ENCODE measurements around the gene KMT2C.

Gene KMT2C

DNA sequence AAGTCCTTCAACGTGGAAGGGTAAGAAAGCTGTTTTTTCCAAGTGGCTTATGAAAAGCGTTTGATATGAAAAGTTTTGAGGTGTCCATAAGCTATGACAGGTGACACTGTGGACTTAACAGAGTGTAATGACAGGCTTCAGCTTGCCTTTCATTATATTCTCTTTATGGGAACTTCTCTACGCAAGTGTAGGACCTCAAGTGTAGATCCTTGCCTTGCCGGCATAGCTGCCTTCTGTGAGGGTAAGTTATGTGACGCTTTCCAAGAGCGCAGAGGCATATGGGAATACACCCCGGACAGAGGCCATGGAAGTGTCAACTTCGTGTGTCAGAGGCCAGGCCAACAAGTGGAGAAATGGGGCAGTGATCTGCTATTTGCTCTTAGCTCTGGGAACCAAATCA, 318.4 kb downstream of the KMT2C start:
- no peak for TF ChIP-seq RAD21 (IDR thresholded peaks at IDR 0.05; ENCODE audit: low read depth)
- TF ChIP-seq FOXM1 (IDR thresholded peaks at IDR 0.05; ENCODE audit: borderline replicate concordance, low read depth): no peak
- TF ChIP-seq TAF1 (IDR thresholded peaks at IDR 0.05; ENCODE audit: low read depth): no peak
- TF ChIP-seq, protein P1, sequence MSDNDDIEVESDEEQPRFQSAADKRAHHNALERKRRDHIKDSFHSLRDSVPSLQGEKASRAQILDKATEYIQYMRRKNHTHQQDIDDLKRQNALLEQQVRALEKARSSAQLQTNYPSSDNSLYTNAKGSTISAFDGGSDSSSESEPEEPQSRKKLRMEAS (IDR thresholded peaks at IDR 0.05): no peak
- TF ChIP-seq EP300 (IDR thresholded peaks at IDR 0.05; ENCODE audit: borderline replicate concordance): no peak
- TF ChIP-seq TCF12 (IDR thresholded peaks at IDR 0.05; ENCODE audit: low read depth): no peak
- no peak for TF ChIP-seq ZBTB7A (IDR thresholded peaks at IDR 0.05; ENCODE audit: low read depth)
- TF ChIP-seq CREB1 (IDR thresholded peaks at IDR 0.05; ENCODE audit: low read depth): no peak
- no peak for TF ChIP-seq NFIC (IDR thresholded peaks at IDR 0.05)
- TF ChIP-seq CEBPB (IDR thresholded peaks at IDR 0.05): no peak
- no peak for TF ChIP-seq EGR1 (IDR thresholded peaks at IDR 0.05)
- no peak for TF ChIP-seq TEAD4 (IDR thresholded peaks at IDR 0.05)

DNA sequence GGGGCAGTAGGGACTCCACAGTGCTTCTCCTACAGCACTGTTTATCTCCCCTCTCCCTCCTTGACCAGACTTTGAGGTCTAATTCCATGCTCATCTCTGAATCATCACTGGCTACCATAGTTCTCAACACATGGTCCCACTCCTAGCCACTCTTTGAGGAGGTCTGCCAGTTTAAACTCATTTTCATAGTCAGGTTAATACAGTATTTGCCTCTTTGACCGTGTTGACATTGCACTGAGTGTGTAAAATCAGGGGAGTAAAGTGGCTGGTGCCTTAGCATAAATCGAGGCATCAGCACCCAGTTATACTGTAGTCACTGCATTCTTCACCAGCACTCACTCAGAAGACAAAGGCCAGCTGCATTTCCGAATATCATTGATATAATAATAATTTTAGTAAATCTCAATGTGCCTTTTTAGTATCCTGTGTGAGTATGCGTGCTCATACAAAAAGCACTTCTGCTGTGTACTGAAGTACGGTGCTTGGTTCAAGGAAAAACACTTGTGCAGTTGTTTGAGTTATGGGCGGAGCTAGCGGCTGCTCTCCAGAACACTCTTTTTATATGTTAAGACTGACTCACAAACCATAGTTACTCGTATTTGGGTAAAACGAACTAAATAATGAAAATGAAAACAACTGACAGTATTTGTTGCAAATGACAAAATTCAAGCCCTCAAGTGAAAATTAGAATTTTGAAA, 320.6 kb downstream of the KMT2C start:
- TF ChIP-seq TEAD4 (IDR thresholded peaks at IDR 0.05) (no peak), RAD21 (IDR thresholded peaks at IDR 0.05; ENCODE audit: low read depth) (no peak), FOXM1 (IDR thresholded peaks at IDR 0.05; ENCODE audit: borderline replicate concordance, low read depth) (no peak), ZBTB7A (IDR thresholded peaks at IDR 0.05; ENCODE audit: low read depth) (no peak), TAF1 (IDR thresholded peaks at IDR 0.05; ENCODE audit: low read depth) (no peak), EP300 (IDR thresholded peaks at IDR 0.05; ENCODE audit: borderline replicate concordance) (no peak), NFIC (IDR thresholded peaks at IDR 0.05) (no peak), YY1 (IDR thresholded peaks at IDR 0.05; ENCODE audit: low read depth) (no peak), TCF12 (IDR thresholded peaks at IDR 0.05; ENCODE audit: low read depth) (no peak), EGR1 (IDR thresholded peaks at IDR 0.05) (no peak), CREB1 (IDR thresholded peaks at IDR 0.05; ENCODE audit: low read depth) (no peak), CEBPB (IDR thresholded peaks at IDR 0.05) (no peak)
- TF ChIP-seq, protein P2, sequence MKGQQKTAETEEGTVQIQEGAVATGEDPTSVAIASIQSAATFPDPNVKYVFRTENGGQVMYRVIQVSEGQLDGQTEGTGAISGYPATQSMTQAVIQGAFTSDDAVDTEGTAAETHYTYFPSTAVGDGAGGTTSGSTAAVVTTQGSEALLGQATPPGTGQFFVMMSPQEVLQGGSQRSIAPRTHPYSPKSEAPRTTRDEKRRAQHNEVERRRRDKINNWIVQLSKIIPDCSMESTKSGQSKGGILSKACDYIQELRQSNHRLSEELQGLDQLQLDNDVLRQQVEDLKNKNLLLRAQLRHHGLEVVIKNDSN (IDR thresholded peaks at IDR 0.05): no peak
- TF ChIP-seq, protein P1 (IDR thresholded peaks at IDR 0.05): no peak
- TF ChIP-seq, protein P3, sequence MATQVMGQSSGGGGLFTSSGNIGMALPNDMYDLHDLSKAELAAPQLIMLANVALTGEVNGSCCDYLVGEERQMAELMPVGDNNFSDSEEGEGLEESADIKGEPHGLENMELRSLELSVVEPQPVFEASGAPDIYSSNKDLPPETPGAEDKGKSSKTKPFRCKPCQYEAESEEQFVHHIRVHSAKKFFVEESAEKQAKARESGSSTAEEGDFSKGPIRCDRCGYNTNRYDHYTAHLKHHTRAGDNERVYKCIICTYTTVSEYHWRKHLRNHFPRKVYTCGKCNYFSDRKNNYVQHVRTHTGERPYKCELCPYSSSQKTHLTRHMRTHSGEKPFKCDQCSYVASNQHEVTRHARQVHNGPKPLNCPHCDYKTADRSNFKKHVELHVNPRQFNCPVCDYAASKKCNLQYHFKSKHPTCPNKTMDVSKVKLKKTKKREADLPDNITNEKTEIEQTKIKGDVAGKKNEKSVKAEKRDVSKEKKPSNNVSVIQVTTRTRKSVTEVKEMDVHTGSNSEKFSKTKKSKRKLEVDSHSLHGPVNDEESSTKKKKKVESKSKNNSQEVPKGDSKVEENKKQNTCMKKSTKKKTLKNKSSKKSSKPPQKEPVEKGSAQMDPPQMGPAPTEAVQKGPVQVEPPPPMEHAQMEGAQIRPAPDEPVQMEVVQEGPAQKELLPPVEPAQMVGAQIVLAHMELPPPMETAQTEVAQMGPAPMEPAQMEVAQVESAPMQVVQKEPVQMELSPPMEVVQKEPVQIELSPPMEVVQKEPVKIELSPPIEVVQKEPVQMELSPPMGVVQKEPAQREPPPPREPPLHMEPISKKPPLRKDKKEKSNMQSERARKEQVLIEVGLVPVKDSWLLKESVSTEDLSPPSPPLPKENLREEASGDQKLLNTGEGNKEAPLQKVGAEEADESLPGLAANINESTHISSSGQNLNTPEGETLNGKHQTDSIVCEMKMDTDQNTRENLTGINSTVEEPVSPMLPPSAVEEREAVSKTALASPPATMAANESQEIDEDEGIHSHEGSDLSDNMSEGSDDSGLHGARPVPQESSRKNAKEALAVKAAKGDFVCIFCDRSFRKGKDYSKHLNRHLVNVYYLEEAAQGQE (IDR thresholded peaks at IDR 0.05; ENCODE audit: low read depth): no peak

GRCh38 chr7:152112829-152113228, 323.0 kb downstream of the KMT2C start:
- no peak for TF ChIP-seq TAF1 (IDR thresholded peaks at IDR 0.05; ENCODE audit: low read depth)
- no peak for TF ChIP-seq NFIC (IDR thresholded peaks at IDR 0.05)
- no peak for TF ChIP-seq CREB1 (IDR thresholded peaks at IDR 0.05; ENCODE audit: low read depth)

DNA sequence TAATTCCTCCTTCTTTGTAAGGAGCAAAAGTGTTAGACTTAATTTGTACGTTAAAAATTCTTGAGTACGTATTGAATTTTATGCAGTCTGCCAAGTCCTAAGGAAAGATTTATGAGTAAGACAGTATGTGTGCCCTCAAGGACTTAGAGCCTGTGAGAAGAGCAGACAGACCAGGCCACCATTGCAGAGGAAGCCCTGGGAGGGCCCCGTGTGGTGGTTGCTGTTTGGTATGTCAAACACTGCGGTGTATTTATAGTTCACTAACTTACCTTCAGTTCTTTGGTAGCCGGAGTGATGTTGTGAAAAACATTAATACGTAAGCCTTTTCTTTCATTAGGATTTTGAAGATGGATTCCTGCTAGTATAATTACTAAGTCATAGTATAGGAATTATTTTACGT, 327.4 kb downstream of the KMT2C start:
- TF ChIP-seq ZBTB7A (IDR thresholded peaks at IDR 0.05; ENCODE audit: low read depth): no peak
- no peak for TF ChIP-seq TCF12 (IDR thresholded peaks at IDR 0.05; ENCODE audit: low read depth)
- TF ChIP-seq, protein P2 (IDR thresholded peaks at IDR 0.05): no peak
- TF ChIP-seq, protein P3 (IDR thresholded peaks at IDR 0.05; ENCODE audit: low read depth): no peak
- no peak for TF ChIP-seq RAD21 (IDR thresholded peaks at IDR 0.05; ENCODE audit: low read depth)
- no peak for TF ChIP-seq NFIC (IDR thresholded peaks at IDR 0.05)
- TF ChIP-seq, protein P1 (IDR thresholded peaks at IDR 0.05): no peak
- TF ChIP-seq FOXM1 (IDR thresholded peaks at IDR 0.05; ENCODE audit: borderline replicate concordance, low read depth): no peak
- TF ChIP-seq TAF1 (IDR thresholded peaks at IDR 0.05; ENCODE audit: low read depth): no peak

DNA sequence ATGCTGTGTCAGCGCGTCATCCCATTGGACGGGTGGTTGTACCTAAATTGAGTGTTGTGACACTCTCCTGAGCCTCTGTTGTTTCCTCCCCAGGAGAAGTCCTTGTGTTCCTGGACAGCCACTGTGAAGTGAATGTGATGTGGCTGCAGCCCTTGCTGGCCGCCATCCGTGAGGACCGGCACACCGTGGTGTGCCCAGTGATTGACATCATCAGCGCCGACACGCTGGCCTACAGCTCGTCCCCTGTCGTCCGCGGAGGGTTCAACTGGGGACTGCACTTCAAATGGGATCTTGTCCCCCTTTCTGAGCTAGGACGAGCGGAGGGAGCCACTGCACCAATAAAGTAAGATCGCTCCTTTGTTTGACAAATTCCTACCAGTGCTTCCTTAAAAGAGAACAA, 327.9 kb downstream of the KMT2C start:
- no peak for TF ChIP-seq TCF12 (IDR thresholded peaks at IDR 0.05; ENCODE audit: low read depth)
- TF ChIP-seq, protein P3 (IDR thresholded peaks at IDR 0.05; ENCODE audit: low read depth): no peak
- TF ChIP-seq, protein P1 (IDR thresholded peaks at IDR 0.05): no peak
- TF ChIP-seq, protein P2 (IDR thresholded peaks at IDR 0.05): no peak
- TF ChIP-seq EGR1 (IDR thresholded peaks at IDR 0.05): no peak
- TF ChIP-seq NFIC (IDR thresholded peaks at IDR 0.05): no peak
- no peak for TF ChIP-seq TAF1 (IDR thresholded peaks at IDR 0.05; ENCODE audit: low read depth)
- no peak for TF ChIP-seq TEAD4 (IDR thresholded peaks at IDR 0.05)
- no peak for TF ChIP-seq EP300 (IDR thresholded peaks at IDR 0.05; ENCODE audit: borderline replicate concordance)
- TF ChIP-seq CREB1 (IDR thresholded peaks at IDR 0.05; ENCODE audit: low read depth): no peak
- no peak for TF ChIP-seq ZBTB7A (IDR thresholded peaks at IDR 0.05; ENCODE audit: low read depth)
- no peak for TF ChIP-seq CEBPB (IDR thresholded peaks at IDR 0.05)
- TF ChIP-seq RAD21 (IDR thresholded peaks at IDR 0.05; ENCODE audit: low read depth): no peak
- TF ChIP-seq YY1 (IDR thresholded peaks at IDR 0.05; ENCODE audit: low read depth): no peak
